DMS 273 treated with DMSO at 0.1 percent for 48 hours (cell line): Measurements from ENCODE around the gene ADGRG2.
"Not testable (repeated sequence)": the region's sequence is repeated elsewhere in the genome, so short reads cannot be mapped to it uniquely, and the experiment has no call there.

ENCODE experiments used
- DNase-seq: peaks from one replicate; lab custom pipeline; 2025; lab: John Stamatoyannopoulos, UW

The ADGRG2 gene

GRCh38 chrX:18997916-18998315, 124.4 kb downstream of the ADGRG2 start:
- no peak for DNase-seq

GRCh38 chrX:18996536-18996935, 125.7 kb downstream of the ADGRG2 start:
- DNase-seq = no peak

GRCh38 chrX:18995221-18995620, 127.0 kb downstream of the ADGRG2 start:
- no peak for DNase-seq

- no peak for DNase-seq
Measured at GRCh38 chrX:18994713-18995112, 127.6 kb downstream of the ADGRG2 start.

- DNase-seq = no peak
Measured at GRCh38 chrX:18992829-18993228, 129.4 kb downstream of the ADGRG2 start.

- DNase-seq = no peak
Measured at GRCh38 chrX:18985186-18985435, 137.2 kb downstream of the ADGRG2 start.

- DNase-seq = peak; percentile 47
Measured at GRCh38 chrX:18984381-18985185, 137.7 kb downstream of the ADGRG2 start.

- no peak for DNase-seq
Measured at GRCh38 chrX:18983666-18984380, 138.4 kb downstream of the ADGRG2 start, which contains the start of gene PHKA2. Gene PHKA2, minus strand, starts transcription at chrX:18984114. Its CDS starts 182 bp downstream, at chrX:18983932.

- DNase-seq = no peak
Measured at GRCh38 chrX:18981124-18981807, 141.0 kb downstream of the ADGRG2 start.

GRCh38 chrX:18980262-18980661, 142.0 kb downstream of the ADGRG2 start:
- not testable (repeated sequence) for DNase-seq

- no peak for DNase-seq
Measured at GRCh38 chrX:18974993-18975392, 147.3 kb downstream of the ADGRG2 start.

- DNase-seq = no peak
Measured at GRCh38 chrX:18973527-18974192, 148.6 kb downstream of the ADGRG2 start.

- DNase-seq = no peak
Measured at GRCh38 chrX:18971506-18971905, 150.8 kb downstream of the ADGRG2 start.

GRCh38 chrX:18970465-18970864, 151.8 kb downstream of the ADGRG2 start:
- DNase-seq = no peak

GRCh38 chrX:18966624-18967023, 155.6 kb downstream of the ADGRG2 start:
- DNase-seq = no peak

GRCh38 chrX:18964901-18965300, 157.4 kb downstream of the ADGRG2 start:
- DNase-seq = no peak

GRCh38 chrX:18964026-18964425, 158.2 kb downstream of the ADGRG2 start:
- no peak for DNase-seq

- DNase-seq = no peak
Measured at GRCh38 chrX:18962329-18962728, 159.9 kb downstream of the ADGRG2 start.

GRCh38 chrX:18961686-18962085, 160.6 kb downstream of the ADGRG2 start:
- DNase-seq = no peak

- no peak for DNase-seq
Measured at GRCh38 chrX:18956303-18957032, 165.8 kb downstream of the ADGRG2 start.

GRCh38 chrX:18955676-18956075, 166.6 kb downstream of the ADGRG2 start:
- no peak for DNase-seq

- DNase-seq = no peak
Measured at GRCh38 chrX:18951032-18951431, 171.2 kb downstream of the ADGRG2 start.
